Epidermal melanocyte (primary cell): ENCODE results near the gene GDF10.

Experiments
- DNase-seq: peaks from one replicate; pipeline ENCODE4 v3.0.0; 2011; ENCODE audit warnings: low spot score; ENCODE audit not compliant: insufficient read length

The GDF10 gene

GRCh38 chr10:47351899-47352815 lies 52.2 kb downstream of the GDF10 start:
- no peak for DNase-seq

- DNase-seq = no peak
Measured at GRCh38 chr10:47353351-47353750, 53.4 kb downstream of the GDF10 start.

- no peak for DNase-seq
Measured at GRCh38 chr10:47354165-47354564, 54.2 kb downstream of the GDF10 start.

- no peak for DNase-seq
Measured at GRCh38 chr10:47354900-47355299, 54.9 kb downstream of the GDF10 start.

DNA sequence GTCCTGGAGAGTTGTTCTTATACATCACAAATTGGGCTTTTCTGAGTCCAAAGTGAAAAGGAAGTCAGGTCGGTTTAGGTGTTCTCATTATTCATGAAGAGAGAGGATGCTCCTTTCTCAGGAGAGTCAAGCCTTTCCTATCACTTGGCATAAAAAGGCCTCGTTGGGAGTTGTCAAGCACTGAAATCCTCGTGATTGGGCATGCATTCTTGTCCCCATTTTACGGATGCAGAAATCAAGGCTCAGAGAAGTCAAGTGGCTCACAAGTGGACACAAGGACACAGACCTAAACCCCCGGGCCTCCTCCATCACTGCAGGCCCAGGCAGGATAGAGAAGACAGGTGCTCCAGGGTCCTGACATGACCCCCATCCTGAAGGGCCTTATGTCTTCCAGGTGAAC lies 56.7 kb downstream of the GDF10 start:
- DNase-seq = no peak

- no peak for DNase-seq
Measured at GRCh38 chr10:47357131-47357582, 57.2 kb downstream of the GDF10 start.

- no peak for DNase-seq
Measured at GRCh38 chr10:47357911-47358310, 57.9 kb downstream of the GDF10 start.

GRCh38 chr10:47358457-47358856 lies 58.5 kb downstream of the GDF10 start:
- no peak for DNase-seq

DNA sequence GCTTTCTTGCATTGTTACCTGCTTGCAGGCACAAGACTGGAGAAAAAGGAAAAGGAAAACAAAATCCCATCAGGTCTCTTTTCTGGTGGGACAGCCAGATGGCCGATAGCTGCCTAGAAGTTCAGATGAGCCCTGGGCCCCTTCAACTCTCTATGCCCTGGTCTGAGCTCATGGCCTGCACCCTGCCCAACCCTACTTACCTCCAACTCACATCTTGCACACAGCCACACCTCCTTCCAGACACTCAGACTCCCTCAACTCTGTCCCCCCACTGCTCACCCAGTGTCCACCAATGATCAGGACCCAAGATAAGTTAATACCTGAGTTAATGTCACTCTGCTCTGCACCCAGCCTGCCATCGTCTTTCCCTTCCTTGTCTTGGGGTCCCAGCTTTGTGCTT lies 59.1 kb downstream of the GDF10 start:
- no peak for DNase-seq

- DNase-seq = no peak
Measured at GRCh38 chr10:47359626-47360418, 59.8 kb downstream of the GDF10 start.

- no peak for DNase-seq
Measured at GRCh38 chr10:47360419-47361040, 60.5 kb downstream of the GDF10 start.

GRCh38 chr10:47361293-47361692 lies 61.3 kb downstream of the GDF10 start:
- no peak for DNase-seq

DNA sequence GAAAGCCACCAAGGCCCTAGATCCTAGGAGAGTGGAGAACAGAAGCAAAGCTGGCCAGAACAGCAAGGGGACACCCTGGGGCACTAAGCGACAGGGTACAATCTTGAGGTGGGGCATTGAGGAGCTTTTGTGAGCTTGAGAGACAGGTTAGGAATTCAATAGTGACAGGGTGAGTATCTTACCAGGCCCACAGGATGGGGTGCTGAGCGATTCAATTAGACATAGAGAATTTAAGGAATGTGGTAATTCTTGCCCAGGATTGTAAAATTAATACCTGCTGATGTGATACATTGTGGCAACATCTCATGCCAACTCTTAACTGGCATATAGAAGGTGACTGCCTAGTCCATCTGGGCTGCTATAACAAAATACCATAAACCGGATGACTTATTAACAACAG lies 62.2 kb downstream of the GDF10 start:
- DNase-seq = no peak
